Endothelial cell of umbilical vein (primary cell): ENCODE data around the gene GAL3ST3.

Source experiments
- CTCF ChIP-seq, 2 donors: IDR thresholded peaks; 1 replicate in 1 of 2; 2 replicates in 1 of 2; pipeline ENCODE4 v1.5.1; 2011; ENCODE audit warnings: low read length in 2 of 2, mild to moderate bottlenecking in 2 of 2, moderate library complexity in 2 of 2, control low read depth in 1 of 2, inconsistent platforms in 1 of 2, low read depth in 1 of 2; ENCODE audit not compliant: insufficient read depth in 1 of 2; ENCODE audit errors: extremely low read depth in 1 of 2
- EZH2 ChIP-seq: IDR thresholded peaks from 2 replicates; pipeline ENCODE4 v1.6.1; 2012; ENCODE audit warnings: borderline replicate concordance, low read depth, mild to moderate bottlenecking, moderate library complexity, low read length, inconsistent platforms; ENCODE audit not compliant: severe bottlenecking
- POLR2A ChIP-seq: IDR thresholded peaks from 2 replicates; pipeline ENCODE4 v1.6.1; 2012; ENCODE audit warnings: low read depth, mild to moderate bottlenecking, control low read depth, low read length
- POLR2AphosphoS5 ChIP-seq: IDR thresholded peaks from 2 replicates; pipeline ENCODE4 v1.6.1; 2012; ENCODE audit warnings: low read depth, mild to moderate bottlenecking, control low read depth, low read length, moderate library complexity; ENCODE audit not compliant: insufficient read depth

- TF ChIP-seq POLR2A = no peak
- TF ChIP-seq EZH2 = no peak
- no peak for TF ChIP-seq CTCF (IDR thresholded peaks at IDR 0.05; ENCODE audit: extremely low read depth in 1 of 2, insufficient read depth in 1 of 2, low read depth in 1 of 2, low read length in 2 of 2)
- TF ChIP-seq POLR2AphosphoS5 = no peak
Observed at GRCh38 chr11:66080055-66080817, 31.3 kb upstream of the GAL3ST3 start.
